GM19468 (cell line): ENCODE data around the gene RAB5B.
A peak's percentile ranks its signal among the peaks of the same experiment; 100 is the strongest.

Experiments used
- ATAC-seq: cut with Tn5 transposase; IDR thresholded peaks from one replicate; pipeline ENCODE4 v1.9.1; 2021; ENCODE audit warnings: mild to moderate bottlenecking, moderate library complexity, moderate number of reproducible peaks; ENCODE audit not compliant: unreplicated experiment; ENCODE audit errors: extremely low read depth

The RAB5B gene

DNA sequence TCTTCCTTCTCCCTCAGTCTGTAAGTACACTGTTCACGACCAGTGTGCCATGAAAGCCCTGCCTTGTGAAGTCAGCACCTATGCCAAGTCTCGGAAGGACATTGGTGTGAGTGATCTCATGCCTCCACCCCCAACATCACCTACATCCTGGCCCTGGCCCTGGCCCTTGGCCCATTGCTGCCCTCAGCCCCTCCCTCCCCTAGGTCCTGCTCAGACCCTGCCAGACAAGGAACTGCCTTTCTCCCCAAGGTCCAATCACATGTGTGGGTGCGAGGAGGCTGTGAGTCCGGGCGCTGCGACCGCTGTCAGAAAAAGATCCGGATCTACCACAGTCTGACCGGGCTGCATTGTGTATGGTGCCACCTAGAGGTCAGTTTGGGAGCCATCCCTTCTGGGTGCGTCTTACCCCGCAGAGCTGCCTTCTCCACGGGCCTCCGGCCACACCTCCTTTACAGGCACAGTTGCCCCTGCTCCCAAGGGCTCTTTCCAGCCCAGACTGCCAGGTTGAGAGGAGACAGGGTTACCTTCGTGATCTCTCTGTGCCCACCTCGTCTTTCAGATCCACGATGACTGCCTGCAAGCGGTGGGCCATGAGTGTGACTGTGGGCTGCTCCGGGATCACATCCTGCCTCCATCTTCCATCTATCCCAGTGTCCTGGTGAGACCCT lies 33.7 kb upstream of the RAB5B start:
- ATAC-seq = peak; percentile 53

DNA sequence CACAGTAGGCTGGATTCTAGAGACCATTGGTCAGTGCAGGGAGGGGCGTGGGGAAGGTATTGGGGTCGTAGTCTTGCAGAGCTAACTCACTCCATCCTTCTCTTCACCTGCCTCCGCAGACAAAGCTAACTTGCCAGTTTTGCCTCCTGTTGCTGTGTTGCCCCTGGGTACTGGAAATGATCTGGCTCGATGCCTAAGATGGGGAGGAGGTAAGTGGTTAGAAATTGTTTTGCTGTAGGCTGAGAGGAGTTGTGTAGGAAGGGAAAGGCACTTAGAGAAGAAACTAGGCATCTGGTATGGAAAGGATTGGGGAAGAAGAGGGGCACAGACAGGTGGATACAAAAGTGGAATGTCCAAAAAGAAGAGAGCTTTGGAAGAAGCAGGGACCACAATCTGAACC lies 31.8 kb upstream of the RAB5B start:
- ATAC-seq = no peak

DNA sequence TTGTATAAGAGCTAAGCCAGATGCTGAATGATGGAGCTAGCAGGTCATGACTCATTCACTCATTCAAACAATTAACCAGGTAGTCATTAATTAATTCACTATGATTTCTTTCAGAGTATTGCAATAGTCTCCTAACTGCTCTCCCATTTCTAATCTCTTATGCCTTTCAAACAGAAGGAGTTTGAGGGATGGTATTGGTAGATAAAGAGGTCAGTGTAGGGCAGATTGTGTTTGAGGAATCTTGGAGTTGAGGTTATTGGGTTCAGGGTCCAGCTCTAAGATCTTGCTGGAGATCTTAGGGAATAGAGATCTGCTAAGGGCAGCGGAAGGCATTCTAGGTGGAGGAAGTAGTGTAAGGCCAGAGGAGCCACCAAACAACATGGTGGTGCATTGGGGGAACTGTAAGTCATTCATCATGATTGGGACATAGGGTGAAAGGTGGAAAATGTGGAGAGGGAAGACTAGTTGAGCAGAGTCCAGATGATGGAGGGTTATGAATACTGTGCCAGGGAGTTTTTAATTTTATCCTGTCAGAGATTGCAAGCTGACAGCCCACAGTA lies 31.2 kb upstream of the RAB5B start:
- ATAC-seq = no peak

DNA sequence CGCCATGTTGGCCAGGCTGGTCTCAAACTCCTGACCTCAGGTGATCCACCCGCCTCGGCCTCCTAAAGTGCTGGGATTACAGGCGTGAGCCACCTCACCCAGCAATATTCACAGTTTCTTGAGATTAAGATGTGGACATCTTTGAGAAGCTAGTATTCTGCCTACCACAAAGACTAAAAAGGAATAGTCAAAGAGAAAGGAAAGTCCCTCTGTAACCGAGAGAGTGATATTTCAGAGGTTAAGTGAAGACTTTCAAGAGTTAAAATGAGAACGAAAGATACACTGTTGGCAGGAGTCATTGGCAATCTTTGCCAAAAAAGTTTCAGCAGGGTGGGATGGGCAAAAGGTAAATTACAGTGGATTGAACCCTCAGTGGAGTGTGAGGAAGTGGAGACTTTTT lies 27.3 kb upstream of the RAB5B start:
- ATAC-seq = no peak

DNA sequence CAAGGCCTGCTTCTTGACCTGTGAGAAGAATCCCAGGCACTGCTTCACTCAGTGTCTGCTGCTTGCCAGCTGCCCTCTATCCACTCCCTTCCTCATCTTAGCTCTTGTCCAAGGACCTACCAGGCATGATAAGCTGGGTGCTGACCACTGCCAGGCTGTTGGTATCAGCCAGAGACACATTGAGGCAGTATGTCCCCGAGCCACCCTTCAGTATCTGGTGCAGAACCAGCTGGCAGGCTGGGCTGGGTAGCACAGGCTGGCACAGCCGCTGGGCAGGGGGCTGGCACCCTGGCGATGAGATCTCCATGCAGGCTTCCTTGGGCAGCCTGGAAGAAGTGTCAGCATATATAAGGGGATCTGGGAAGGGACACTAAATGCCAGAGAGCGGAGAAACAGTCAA lies 18.5 kb upstream of the RAB5B start:
- no peak for ATAC-seq

DNA sequence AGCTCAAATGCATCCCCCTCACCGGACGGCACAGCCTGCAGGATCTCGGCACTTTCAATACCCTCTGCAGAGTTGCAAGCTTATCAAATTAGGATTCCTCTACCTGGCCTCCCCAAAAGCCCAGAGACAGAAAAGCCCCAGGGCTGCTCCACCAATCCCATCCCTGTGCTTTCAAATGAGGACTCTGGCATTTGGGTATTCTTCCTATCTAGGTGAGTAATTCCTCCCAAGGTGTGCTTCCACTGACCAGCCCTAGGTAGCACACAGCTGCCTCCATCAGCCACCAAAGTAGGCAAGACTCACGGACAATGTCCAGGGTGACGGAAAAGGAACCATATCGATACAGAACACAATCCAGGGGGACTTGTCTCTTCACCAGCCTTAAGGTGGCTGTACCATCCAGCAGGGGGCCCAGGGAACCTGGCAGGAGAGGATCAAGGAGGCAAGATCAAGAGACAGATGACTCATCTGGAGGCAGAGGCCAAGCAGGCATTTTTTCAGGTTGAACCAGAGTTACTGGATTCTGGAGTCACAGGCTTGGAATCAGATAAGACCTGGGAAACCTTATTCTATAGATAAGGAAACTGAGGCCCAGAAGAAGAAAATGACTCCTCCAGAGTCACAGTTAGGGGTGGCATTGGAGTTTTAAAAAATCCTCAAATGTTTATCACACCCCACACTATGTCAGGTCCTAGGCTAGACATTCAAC lies 17.9 kb upstream of the RAB5B start:
- ATAC-seq = no peak

DNA sequence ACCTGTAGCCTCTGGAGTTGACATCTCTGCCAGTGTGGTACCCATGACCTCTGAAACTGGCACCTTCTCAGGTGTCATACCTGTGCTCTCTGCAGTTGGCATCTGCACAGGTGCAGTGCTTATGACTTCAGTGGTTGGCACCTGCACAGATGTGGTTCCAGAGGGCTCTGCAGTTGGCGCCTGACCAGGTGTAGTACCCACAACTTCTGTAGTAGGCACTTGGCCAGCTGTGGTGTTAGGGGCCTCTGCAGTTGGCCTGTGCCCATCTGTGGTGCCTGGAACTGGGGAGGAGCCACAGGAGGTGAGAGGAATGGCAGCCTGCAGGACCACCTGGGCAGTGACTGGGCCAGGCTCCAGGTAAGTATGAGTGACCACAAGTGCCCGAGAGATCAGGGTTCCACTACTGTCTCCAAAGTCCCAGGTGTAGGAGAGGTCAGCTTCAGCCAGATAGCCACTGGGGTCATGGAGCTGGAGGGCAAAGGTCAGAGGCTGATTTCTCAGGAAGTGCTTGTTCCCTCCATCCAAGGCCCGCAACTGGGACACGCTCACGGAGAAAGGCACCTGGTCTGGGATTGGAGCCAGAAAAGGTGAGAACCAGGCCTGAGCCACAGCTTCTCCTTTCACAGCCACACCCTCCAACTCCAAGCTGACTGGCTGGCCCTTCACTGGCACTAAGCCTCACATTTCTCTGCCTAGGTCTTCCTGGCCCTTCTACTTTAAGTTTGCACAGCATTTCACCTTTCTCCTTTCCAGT lies 16.6 kb upstream of the RAB5B start:
- ATAC-seq = no peak

DNA sequence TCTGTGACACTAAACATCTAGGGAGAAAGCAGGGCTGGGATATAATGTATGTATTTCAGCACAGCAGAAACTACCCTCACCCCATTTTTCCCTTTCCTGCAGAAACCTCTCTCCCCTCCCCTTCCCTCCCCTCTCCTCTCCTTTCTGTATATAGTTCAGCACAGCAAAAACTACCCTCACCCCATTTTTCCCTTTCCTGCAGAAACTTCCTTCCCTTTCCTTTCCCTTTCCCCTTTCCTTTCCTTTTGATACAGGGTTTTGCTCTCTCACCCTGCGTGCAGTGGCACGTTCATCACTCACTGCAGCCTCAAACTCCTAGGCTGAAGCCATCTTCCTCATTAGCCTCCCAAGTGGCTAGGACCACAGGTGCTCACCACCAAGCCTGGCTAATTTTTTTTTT lies 10.1 kb upstream of the RAB5B start:
- no peak for ATAC-seq

DNA sequence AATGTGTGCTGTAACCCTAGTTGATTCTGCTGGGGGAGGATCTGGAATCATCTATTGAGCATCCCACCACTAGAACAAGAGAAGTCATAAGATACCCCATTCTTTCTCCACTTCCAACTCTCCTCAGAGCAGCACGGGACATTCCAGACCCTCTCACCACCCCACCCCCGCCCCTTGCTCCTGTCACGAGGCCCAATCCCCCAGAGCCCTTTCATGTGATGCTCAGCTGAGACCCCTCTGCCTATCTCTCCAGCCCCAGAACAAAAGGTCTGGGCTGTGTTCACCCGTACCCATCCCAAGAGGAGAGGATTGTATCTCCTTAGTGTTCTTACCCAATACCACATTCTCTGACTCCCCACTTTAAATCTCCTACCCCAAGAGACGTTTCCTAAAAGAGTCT lies 8.6 kb upstream of the RAB5B start:
- no peak for ATAC-seq

DNA sequence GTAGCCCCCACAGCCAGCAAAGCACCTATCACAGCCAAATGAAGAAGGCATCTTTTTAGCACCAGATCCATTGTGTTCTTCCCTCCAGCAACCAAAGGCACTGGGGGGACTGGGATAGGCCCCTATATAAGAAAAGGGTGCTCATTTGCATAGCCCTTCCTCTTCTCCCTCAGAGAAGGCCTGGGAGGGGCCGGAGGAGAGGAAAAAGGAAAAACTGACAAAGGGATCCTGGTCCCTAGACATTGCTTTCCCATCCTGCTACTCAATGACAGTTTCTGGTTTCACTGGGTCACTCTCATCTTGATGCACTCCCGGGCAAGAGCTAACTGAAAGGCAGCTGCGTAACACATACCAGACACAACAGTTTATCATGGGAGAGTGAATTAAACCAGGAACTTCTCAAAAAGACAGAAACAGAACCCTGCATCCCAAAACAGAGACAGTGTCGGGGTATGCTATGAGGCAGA lies 7.9 kb upstream of the RAB5B start, which contains the start of gene PMEL:
PMEL (minus strand) TSS at position 102 of the 467 bp plus-strand sequence; CDS start at position 71, 31 bp downstream.
- ATAC-seq = no peak

DNA sequence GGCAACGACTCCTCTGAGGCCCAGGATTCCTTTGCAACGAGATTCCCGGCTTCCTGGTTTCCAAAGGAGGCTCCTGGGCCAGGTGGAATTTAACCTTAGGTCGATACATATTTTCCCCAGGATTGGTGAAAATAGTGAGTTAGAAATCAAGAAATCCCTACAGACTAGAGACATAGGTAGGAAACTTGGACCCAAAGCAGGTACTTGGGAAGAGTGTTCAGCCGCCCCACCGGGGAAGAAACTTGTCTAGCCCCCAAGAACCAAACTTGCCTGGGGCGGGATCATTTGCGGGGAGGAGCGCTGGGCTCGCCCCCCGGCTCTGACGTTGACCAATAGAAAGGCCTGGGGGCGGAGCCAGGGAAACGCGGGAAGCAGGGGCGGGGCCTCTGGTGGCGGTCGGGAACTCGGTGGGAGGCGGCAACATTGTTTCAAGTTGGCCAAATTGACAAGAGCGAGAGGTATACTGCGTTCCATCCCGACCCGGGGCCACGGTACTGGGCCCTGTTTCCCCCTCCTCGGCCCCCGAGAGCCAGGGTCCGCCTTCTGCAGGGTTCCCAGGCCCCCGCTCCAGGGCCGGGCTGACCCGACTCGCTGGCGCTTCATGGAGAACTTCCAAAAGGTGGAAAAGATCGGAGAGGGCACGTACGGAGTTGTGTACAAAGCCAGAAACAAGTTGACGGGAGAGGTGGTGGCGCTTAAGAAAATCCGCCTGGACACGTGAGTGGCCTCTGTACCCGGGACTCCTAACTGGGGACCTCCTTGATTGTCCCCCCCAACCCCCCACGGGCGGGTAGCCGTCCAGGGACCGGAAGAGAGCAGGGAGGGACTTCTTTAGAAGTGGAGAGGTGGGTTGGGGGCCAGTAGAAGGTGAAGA lies 7.2 kb upstream of the RAB5B start, which contains the start of gene CDK2:
CDK2 (plus strand) TSS at position 423 of the 874 bp plus-strand sequence; CDS start at position 602, 179 bp downstream.
- peak; percentile 91 for ATAC-seq

DNA sequence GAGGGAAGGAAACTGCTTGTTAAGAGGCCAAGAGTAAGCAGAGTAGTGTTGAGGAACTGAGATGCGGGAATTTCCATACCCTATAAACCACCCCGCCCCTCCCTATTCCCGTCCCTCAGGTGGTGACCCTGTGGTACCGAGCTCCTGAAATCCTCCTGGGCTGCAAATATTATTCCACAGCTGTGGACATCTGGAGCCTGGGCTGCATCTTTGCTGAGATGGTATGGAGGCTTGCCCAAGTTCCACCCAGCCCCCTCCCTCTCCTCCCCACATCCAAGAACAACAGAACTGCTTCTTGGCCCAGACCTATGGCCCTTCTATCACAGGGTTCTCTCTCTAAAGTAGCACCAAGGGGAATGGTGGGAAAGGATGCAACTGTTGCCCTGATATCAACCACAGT lies 4.5 kb upstream of the RAB5B start:
- ATAC-seq = no peak

DNA sequence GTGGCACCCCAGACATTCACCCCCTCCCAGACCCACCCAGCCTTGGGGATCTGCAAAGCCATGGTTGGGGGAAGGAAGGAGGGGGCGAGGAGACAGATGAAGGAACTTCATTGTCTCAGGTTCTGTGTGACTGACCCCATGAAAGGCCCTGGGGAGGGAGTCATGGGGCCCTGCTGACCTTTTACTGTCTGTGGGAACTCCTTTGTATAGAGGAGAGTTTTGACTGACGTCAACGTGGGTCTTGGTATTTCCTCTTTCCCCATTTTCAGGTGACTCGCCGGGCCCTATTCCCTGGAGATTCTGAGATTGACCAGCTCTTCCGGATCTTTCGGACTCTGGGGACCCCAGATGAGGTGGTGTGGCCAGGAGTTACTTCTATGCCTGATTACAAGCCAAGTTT lies 3.1 kb upstream of the RAB5B start:
- ATAC-seq = no peak

DNA sequence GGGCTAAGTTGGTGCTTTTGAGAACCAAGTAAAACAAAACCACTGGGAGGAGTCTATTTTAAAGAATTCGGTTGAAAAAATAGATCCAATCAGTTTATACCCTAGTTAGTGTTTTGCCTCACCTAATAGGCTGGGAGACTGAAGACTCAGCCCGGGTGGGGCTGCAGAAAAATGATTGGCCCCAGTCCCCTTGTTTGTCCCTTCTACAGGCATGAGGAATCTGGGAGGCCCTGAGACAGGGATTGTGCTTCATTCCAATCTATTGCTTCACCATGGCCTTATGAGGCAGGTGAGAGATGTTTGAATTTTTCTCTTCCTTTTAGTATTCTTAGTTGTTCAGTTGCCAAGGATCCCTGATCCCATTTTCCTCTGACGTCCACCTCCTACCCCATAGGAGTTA lies 1.8 kb upstream of the RAB5B start:
- ATAC-seq = no peak

DNA sequence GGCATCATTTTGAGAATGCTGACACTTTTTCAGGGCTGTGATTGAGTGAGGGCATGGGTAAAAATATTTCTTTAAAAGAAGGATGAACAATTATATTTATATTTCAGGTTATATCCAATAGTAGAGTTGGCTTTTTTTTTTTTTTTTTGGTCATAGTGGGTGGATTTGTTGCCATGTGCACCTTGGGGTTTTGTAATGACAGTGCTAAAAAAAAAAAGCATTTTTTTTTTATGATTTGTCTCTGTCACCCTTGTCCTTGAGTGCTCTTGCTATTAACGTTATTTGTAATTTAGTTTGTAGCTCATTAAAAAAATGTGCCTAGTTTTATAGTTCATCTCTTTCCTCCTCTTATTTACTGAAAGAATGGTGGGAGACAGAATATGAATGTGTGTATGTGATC lies 1.4 kb upstream of the RAB5B start:
- ATAC-seq = no peak

DNA sequence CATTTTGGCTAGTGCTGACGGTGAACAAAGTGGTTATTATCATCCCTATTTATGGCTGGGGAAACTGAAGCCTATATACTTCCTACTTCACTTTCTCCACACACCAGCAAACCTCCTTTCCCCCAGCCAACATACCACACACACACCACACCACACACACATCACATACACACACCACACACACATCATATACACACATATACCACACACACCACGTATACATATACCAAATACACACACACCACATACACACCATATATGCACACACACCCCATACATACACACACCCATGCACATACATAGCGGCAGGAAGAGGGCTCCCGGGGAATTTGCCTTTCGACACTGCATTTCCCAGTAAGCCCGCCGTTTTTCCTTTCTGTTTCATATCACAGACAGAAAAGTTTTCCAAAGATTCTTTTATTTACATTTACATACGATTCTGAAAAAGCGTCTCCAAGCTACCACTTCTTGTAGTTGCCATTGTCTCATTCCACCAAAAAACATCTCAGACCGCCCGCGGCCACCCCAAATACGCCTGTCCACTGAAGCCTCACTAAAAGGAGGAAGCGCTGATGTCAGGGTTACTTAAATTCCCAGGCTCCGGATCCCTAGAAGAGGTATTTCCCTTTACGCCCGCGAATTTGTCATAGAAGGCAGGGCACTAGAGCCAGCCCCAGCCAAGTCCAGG lies 823 bp upstream of the RAB5B start:
- no peak for ATAC-seq

DNA sequence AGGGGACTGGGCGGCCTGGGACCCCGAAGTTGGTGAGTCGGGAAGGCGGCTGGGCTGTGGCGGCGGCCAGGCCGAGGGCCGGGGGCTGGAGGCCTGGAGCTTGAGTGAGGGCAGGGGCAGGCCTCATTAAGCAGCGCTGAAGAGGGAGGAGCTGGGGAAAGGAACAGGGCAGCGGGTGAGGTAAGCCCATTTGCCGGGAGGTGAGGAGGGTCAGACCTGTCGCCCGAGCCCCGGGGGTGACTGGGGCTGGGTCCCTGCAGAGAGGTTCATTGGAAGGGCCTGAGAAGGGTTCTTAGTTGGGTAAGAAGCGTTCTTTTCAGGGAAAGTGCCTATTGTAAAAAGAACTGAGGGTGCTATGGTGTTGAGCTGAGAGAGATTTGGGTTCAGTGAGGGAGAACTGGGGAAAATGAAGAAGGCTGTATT lies 441 bp downstream of the RAB5B start:
- no peak for ATAC-seq

DNA sequence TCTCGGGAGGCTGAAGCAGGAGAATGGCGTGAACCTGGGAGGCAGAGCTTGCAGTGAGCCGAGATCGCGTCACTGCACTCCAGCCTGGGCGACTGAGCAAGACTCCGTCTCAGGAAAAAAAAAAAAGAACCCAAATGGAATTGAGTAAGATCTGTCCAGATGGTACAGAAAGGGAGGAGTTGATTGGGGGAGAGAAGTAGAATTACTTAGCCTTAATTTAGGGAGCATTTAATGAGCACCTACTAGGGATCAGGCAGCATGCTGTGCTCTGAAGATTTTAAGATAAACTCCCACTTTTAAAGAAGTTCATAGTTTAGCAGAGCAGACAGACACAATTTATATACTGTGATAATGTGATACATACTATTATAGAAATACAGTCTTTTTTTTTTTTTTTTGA lies 4.5 kb downstream of the RAB5B start:
- no peak for ATAC-seq

DNA sequence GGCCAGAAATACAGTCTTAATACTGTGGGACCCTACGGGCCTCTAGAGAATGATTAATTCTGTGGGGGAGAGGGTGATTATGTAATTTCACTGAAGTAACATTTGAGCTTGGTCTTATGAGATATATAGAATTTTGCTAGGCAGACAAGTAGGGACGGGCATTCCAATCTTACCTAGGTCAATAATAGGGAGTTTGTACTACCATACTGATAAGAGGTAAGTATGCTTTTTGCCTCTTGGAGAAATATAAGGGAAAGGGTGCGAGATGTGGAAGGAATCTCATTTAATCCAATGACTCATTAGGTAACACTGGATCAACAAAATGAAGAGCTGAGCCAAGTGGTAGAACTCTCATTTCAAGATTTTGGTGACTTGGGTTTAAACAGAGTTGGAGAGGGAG lies 5.2 kb downstream of the RAB5B start:
- no peak for ATAC-seq
